ENCODE results near the gene FAM72C.
"Not testable (repeated sequence)": the region's sequence is repeated elsewhere in the genome, so short reads cannot be mapped to it uniquely, and the experiment has no call there.

Gene FAM72C

DNA sequence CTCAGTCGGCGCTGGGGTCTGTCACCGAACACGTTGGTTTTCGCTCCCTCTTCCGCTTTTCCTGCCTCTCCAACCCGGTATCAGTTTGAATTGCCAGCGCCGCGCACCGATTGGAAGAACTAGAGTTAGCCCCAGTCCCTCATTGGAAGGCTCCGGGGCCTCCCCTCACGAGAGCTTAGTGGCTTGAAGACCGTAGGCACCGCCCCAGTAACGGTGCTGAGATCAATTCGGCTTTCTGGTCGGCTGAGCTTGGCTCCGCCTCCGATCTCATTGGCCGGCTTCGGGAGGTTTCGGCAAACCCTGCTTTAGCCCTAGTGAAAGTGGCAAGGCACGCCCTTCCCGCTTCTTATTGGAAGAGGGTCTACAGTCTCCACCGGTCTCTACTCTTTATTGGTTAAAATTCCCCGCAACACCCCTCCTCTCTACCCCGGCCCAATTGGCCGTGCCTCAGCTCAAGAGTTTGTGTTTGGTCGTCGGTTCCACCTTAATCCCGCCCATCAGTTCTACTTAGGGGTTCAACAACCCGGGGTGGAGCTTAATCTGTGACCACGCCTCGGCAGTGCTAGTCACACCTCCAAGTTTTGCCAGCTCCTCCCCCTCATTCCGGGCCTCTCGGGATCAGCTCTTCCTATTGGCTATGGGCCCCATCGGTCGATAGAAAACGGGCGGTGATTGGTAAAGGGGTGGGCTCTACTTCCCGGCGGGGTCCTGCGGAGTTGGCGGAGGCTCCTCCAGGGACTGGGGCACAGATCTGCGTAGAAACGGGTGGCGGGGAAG, at the start of gene FAM72C:
FAM72C (minus strand) TSS at position 63 of the 777 bp plus-strand sequence. CDS start 845 bp downstream, outside the sequence.
- not testable (repeated sequence) for DNase-seq

DNA sequence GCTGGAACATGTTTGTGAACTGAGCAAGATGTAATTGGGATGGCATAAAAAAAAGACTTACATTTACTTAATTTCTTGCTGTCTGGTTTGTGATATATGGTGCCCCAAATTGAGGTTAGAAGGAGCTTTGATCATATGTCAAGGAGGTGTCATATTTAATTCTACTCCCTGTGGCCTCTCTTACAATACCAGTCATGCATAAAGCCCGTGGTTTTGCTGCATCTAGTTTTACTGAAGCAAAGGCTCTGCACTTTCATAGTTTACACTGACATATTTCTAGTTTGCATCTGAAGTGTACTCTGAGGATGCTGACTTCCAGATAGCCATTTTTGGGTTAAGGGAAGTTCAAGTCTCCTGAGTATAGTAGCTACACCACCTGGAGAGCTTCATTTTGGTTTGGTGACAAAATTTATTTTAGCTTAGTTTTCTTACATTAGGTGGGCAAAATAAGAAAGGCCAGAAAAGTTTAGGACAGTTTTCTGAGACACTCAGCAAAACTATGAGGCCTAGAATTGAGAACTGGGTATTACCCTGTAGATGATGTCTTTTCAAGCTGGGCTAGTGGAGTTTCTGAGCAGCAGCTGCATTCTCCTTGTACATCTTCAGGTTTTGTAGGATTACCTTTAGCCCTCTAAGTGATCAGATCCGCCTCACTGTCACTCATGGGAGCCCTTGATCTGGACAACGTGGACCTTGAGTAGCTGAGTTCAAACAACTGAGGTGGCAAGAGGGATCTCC, 48.4 kb upstream of the FAM72C start:
- not testable (repeated sequence) for DNase-seq

DNA sequence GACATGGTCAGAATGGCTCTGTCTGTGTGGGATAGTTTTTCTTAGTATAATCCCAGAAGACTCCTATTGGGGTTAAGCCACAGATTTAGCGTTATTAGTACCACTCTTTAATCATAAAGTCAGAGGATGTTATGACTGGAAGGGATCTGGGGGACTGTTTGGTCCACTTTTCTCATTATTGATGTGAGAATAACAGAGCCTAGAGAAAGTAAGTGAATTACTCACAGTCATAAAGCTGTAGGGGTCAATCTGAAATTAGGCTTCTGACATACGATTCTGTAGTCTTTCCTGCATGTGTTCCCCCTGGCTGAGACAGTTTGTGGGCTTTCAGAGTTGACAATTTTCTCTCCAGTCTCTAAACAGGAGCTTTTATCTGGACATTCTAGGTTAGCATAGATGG, 47.3 kb upstream of the FAM72C start:
- not testable (repeated sequence) for DNase-seq

DNA sequence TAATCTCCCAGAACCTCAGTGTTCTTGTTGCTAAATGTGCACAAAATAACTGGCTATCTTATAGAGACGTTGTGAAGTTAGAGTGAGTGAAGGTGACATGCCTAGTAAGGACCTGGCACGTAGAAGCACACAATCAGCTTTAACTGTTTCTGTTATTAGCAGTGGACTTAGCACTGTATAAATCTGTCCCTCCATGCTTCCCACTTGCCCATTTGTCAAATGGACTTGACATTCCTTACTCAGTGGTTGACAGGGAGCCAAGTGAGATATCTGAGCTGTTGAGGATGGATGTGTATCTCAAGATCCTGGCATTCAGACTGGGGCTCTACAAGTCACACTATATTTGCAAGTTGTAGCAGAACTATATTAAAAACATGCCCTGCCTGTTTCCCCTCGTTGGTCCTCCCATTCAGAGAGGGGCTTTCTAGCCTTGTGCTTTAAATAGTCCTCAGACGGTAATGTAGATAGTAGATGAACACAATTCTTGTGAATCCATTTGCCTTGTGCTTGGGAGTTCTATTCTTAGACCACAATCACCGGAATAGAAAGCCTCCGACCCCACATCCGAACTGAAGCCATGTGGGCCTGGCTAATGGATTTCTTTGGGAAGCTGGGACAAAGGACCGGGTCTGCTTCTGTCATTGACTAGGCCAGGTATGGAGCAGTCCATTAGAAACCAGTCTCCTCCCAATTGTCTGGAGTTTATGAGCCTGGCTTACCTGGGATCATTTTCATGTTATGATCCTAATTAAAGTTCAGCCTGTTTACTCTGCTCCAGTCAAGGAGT, 43.6 kb upstream of the FAM72C start:
- not testable (repeated sequence) for DNase-seq

DNA sequence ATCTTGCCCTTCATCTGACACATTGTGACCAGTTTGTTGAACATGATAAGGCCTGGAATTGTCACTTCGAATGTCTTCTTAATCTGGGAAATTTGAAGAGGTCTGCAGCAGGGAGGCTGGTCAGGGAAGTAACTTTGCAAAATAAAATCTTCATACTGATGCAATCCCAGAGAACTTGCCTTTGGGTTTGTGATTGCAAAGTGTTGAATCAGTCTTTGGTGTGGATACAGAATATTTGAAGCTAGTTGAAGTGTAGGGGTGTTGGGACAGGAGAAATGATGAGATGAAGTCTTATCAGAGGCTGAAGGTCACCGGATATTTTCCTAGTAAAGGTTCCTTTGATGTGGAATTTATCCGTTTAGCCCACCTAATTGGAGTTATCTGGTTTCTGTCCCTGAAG, 42.7 kb upstream of the FAM72C start:
- not testable (repeated sequence) for DNase-seq

DNA sequence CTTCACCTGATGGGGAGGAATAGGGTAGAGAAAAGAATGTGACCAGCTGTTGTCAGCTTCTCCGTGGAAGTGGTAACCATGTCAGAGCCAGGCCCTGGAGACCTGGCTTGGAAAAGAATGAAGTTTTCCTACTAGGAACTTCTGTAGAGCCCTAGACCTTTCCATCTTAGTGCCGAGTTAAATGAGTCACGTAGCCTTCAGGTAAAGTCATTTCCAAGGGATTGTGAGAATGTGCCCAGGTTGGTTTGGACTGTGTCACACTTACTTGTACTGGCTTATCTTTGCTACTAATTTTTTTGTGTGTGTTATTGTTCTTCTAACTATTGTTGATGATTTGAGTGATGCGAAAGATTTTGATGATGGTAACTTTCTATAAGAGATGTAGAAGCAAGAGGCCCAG, 42.3 kb upstream of the FAM72C start:
- DNase-seq = not testable (repeated sequence)

DNA sequence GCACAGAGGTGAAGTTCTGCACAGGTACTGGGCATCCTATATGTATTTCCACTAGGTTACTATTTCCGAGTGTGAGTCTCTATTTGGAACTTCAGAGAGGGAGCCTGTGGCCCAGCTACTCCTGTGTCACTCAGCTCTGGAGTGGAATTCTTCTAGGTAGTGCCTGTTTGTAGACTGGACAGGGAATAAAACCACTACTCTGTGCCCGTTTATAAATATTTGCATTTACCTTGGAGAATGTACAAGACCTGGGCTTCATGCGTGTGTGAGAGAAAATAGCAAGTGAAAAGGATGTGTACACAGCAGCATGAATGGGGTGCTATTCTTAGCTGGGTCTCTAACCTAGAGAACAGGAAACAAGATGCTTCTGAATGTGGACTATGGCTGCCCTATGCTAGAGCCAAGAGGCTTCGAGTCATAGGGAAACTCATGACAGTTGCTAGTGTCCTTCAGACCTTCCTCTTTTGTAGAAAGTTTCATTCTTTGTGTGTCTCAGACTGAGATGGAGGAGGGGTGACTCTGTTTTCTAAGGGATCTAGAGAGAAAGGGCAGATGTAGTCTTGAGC, 40.5 kb upstream of the FAM72C start:
- DNase-seq = not testable (repeated sequence)

DNA sequence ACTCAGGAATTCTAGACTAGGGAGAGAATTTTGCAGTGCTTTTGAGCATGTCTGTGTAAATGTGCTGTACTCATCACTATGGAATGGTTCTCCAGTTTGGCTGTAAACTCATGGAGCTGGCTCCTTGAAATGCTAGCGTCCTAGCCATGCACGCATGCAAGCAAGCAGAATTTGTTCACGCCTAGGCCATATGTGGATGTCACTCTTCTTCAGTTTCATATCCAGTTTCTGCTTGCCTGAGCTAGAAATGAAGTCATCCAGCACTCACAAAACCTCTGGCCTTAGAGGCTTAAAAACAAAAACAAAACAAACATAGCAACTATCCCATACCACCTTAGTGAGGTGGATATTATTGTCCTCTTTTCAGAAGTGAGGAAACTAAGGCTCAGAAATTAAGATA, 37.6 kb upstream of the FAM72C start:
- DNase-seq = not testable (repeated sequence)

DNA sequence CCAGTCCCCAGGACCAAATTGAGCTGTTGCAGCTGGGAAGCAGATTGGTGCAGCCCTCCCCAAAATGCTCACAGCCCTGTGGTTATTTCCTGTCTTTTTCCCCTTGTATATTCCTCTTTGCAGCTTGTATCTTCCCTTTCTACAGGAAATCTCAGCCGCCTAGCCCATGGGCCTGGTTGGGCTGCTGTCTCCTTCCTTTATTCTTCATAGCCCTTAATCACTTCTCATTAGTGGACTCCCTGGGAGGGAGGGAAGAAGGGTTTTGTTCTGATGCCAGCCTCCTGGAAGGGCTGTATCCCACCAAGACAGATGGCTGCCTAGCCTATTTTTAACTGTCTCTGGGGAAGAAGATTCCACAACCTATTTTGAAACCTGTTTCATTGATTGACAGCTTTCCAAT, 32.5 kb upstream of the FAM72C start:
- DNase-seq = not testable (repeated sequence)

DNA sequence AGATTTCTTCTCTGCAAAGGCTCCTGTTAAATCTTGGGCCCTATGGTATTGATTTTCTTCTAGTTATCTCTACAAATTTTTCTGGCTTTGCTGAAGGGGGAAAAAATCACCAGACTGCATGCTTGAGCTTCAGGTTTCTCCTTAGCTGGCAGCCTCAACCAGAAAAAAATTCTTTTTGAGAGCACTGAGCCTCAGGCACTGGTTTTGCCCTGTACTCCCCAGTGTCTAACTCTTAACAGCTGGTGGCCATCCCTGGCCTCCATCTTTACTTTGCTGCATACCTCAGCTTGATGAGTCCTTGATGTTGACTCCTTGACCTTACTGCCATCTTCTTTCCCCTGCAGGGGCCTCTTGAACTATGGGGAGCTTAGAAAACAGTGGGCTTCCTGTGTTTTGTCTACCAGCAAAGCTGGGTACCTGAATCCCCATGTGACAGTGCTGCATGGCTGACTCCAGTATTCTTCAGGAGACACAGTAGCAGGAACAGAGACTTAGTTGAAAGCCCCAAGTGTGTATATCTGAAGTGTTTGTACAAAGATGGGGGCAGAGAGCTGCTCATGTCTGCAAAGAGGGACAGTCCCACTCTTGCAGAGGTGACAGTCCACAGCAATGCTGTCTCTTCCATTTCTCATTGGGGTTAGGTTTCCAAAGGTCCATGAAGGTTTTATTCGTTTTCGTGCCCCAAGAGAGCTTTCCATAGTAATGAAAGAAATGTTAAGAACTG, 31.7 kb upstream of the FAM72C start:
- DNase-seq = not testable (repeated sequence)

DNA sequence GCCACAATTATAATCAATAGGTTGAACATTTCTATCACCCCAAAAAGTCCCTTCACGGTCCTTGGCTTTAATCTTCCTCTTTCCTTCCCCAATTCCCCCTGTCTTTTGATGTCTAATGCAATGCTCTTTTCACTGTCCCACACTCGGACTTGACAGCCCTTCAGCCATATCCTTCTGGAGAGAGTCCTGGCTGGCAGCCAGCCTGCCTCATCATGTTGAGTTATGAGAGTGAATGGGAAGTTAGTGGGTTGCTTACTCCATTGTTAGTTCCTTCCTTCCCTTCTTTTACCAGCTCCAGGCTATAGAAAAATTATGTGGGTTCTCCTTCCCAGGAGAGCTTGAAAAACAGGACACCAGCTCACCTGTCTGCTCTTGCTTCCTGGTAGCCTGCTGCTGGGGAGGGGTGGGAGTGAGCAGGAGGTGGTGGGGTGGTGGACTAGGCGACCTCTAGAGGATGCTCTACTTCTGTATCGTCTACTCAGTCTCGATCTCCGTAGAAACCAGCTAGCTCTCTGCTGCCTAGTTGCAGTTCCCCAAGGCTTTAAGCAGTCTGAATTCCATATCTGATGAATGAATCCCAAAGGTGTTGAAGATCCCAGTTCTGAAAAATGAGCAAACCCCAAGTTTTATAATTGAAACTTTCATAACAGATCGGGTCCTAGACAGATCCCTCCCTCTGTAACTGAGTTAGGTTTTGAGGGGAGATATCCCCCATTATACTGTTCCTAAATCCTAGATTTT, 30.5 kb upstream of the FAM72C start:
- DNase-seq = not testable (repeated sequence)

DNA sequence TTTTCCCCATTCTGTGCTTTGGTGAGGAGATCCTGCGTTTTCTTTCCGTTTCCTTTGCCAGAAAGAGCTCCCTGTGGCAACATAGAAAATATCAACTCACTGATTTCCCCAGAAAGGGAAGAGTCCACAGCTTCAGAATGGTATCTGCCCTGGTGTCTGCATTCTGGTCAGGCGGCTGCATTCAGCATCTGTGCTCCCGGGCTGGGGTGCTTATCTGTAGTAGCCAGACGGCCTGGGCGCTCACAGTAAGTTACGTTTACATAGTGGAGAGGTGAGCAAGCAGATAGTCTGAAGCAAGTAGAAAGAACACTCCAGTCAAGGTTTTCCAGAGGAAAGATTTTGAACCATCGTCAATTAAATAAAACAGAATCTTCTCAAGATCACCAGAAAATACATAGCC, 29.3 kb upstream of the FAM72C start:
- not testable (repeated sequence) for DNase-seq

DNA sequence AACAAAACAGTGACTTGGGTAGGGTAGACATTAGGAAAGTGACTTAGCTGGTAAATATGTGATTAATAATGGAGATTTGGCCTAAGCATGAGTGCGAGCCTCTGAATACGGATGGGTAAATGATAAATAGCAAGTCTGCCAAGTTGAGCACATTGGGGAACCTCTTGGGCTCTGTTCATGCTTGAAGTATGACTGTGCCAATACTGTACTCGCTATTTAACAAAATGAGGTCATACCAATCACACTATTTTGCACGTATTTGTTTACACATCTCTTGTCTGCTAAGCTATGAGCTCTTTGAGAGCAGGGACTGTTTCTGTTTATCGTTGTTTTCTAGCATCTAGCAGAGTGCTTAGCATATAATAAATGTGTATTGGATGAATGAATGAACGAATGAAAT, 24.2 kb upstream of the FAM72C start:
- not testable (repeated sequence) for DNase-seq

DNA sequence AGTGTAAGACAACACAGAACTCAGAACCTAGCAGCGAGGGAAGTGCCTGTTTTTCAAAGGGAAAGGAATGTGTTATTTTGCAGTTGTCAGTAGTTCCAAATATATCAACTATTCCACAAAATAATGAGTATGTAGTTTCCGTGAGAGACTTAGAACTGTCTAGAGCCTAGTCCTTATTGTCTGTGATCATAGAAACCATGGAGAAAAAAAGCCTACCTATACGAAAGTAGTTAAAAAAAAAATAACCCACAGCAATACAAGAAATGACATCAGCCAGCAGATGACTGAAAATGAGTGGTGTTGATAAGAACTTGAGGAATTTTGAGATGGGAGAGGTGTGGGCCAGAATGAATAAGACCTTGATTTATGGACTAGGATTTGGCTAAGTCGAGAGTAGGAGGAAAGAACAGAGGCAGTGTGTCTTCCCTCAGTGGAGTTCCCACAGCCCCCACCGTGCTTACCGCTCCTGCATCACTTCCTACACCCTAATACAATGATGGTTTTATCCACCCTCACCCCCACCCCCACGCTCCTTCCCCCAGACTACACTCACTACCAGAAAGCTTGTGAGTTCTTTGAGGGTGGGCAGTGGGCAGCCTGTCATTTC, 21.6 kb upstream of the FAM72C start:
- not testable (repeated sequence) for DNase-seq

DNA sequence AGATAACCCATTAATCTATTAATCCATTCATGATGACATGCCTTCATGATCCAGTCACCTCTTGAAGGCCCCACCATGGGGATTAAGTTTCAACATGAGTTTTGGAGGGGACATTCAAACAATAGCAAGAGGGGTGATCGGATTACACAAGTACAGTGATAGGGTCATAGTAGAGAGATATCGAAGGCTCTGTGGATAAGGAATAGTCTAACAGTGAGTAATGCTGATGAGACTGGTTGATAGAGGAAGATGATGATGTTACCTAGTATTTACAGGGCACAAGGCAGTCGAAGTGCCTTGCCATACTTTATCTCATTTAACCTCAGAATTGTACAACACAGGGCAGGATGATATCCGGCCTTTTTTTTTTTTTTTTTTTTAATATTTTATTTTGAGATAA, 18.9 kb upstream of the FAM72C start:
- not testable (repeated sequence) for DNase-seq

DNA sequence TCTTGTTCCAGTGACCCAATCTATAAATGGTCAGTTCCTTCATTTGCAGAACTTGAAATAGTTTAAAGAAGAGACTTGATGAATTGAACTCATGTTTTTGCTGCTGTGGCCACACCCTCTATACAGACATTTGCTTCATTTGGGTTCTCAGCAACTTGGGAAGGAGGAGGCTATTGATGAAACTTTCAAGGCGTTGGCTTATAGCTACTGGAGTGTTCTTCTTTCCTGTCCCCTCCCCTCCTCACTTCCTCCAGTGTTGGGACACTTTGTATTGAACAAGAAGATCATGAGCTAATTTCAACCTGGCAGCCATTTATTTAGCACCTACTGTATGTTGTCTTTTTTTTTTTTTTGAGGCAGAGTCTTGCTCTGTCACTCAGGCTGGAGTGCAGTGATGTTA, 17.9 kb upstream of the FAM72C start:
- not testable (repeated sequence) for DNase-seq

DNA sequence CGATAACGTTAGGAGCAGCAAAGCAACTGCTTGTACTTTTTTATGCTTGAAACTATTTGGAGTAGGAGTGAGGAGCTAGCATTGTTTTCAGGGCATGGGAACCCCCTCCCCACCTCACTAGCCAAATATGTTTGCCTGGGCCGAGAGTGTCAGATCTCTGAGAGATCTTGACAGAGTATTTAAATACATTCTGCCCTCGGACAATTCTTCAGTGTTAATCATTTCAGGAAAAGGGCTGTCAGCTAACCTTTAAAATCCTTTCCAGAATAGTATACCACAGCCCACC, 17.6 kb upstream of the FAM72C start:
- DNase-seq = not testable (repeated sequence)

DNA sequence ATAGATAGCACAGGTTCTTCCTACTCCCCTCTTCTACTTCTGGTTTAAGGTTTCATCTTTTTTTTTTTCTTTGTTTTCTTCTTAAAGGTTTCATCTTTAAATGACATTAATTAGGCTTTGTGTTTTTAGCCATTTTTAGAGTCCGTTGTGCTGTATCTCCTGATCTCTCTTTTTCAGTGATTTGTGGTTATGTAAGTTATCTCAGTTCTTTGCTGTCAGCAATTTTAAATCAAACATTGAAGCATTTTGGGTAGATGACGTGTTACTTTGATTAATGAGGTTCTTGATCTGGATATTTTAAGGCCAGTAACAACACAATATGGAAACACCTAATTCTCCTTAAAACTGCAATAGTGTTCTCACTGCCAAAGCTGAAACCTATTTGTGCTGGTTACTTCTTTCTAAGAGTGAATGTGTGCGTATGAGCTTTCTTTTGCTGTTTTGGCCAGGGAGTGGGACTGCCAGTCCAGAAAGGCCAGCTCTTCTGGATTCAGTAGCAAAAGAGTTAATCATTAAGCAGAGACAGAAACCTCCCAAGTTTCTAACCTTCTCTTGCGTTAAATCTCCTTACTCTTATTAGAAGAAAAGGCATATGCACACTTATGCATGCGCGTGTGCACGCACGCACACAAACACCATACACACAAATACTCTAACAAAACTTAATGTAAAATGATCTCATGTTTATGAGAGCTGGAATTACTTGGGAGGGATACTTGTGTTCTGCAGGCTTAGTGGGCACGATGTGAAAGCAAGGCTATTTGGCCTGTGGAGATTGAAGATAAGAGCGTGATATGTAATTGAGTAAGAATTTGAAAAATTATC, 17.0 kb upstream of the FAM72C start:
- DNase-seq = not testable (repeated sequence)

DNA sequence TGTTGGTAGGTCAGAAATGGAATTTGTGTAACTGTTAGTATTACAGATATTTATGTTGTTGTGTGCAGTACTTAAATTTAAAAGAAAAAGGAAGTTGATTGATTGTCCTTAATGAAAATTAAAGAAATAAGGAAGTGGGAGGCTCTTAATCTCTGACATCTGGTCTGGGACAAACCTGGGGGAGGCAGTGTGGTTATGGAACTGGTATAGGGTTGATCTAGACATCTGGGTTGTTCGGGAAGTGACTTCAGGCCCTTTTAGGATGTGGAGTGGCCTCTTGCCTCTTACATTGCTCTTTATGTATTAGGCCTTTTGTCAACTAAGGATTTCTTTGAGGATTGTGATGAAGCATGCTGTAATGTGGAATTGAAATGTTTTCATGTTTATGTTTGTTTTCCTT, 16.1 kb upstream of the FAM72C start:
- not testable (repeated sequence) for DNase-seq
